ENCODE results near the gene ITPKC. TPM values are rescaled to one million over a fixed set of nuclear protein-coding genes. Genes with fewer than 3 reads are reported as not detected.

The ITPKC gene
- total and polyA plus RNA-seq, 2 of the 13 experiments (the other 11 are each of a cell fraction or from before 2014, with no cell fraction given): 6.9 to 11.2 TPM

- H2AFZ ChIP-seq (ENCODE audit: low read length): no peak overlapping the region
- H3K27me3 ChIP-seq (ENCODE audit: control insufficient read depth in 1 of 2, insufficient read depth in 2 of 2, low read length in 2 of 2): no peaks in the 10 kb centered on the region
- no peaks in the 10 kb centered on the region for H3K79me2 ChIP-seq (ENCODE audit: insufficient read depth, low read length)
- TF ChIP-seq ZNF256 (CRISPR knock-in tag; conservative IDR thresholded peaks at IDR 0.05) (no peak), ELK4 (CRISPR knock-in tag; IDR thresholded peaks at IDR 0.05; ENCODE audit: borderline replicate concordance) (no peak), NFATC3 (CRISPR knock-in tag; IDR thresholded peaks at IDR 0.05) (no peak), NCOA5 (CRISPR knock-in tag; IDR thresholded peaks at IDR 0.05) (no peak), SNAPC5 (CRISPR knock-in tag; IDR thresholded peaks at IDR 0.05; ENCODE audit: borderline replicate concordance) (no peak), TCF7 (IDR thresholded peaks at IDR 0.05; ENCODE audit: low read depth) (no peak), ZNF782 (CRISPR knock-in tag; IDR thresholded peaks at IDR 0.05; ENCODE audit: borderline replicate concordance) (no peak), ZNF709 (CRISPR knock-in tag; IDR thresholded peaks at IDR 0.05) (no peak), ZNF484 (CRISPR knock-in tag; IDR thresholded peaks at IDR 0.05; ENCODE audit: borderline replicate concordance, low read depth) (no peak), GPBP1L1 (CRISPR knock-in tag; IDR thresholded peaks at IDR 0.05) (no peak), FOSL2 (CRISPR knock-in tag; IDR thresholded peaks at IDR 0.05) (no peak), GABPB1 (CRISPR knock-in tag; IDR thresholded peaks at IDR 0.05) (no peak)
- DNase-seq (ENCODE audit: low spot score) (no peak), ATAC-seq (no peak), FAIRE-seq (no peak)
- no peaks in the 10 kb centered on the region for H3K9me3 ChIP-seq (ENCODE audit: low read length)
- no peaks in the 10 kb centered on the region for H4K20me1 ChIP-seq (ENCODE audit: insufficient read depth, low read length)
- 94% methylated on average over 7 of the region's 7 CpGs for WGBS (ENCODE audit: low lambda C conversion rate)
- H3K4me3 ChIP-seq (replicated peaks in 1 of 3; ENCODE audit: insufficient read depth in 1 of 3, low read depth in 2 of 3, low read length in 3 of 3): no peak overlapping the region
- H3K9ac ChIP-seq (ENCODE audit: insufficient read depth, low read depth, low read length): no peak overlapping the region
- ChIA-PET POLR2A (no interaction called here), CTCF (ENCODE audit: low intra/inter-chr PET ratio, low total read pairs) (no interaction called here)
- H3K36me3 ChIP-seq (replicated peaks in 1 of 2; ENCODE audit: control insufficient read depth in 1 of 2, insufficient read depth in 2 of 2, low read length in 2 of 2): peaks cover 10 to 25% of the 10 kb centered on the region in 2 experiments; a peak in 4 of 5 replicates
- in situ Hi-C loops (cut with HindIII; ENCODE audit: extremely low pct_ligation_motif_present, low pct_unique_long_range_greater_than_20kb): no loop called here
- no peak overlapping the region for H3K4me2 ChIP-seq (ENCODE audit: low read depth, low read length)
- H3K27ac ChIP-seq (ENCODE audit: extremely low read length, insufficient read depth, low read length): no peak overlapping the region
- intact Hi-C loops (cut with micrococcal nuclease; ENCODE audit: unreplicated experiment): no loop called here
- no TSS peak for BruUV-seq (replicated peaks)
- H3K4me1 ChIP-seq (ENCODE audit: insufficient read depth, low read length): peaks cover 7% of the 10 kb centered on the region; the same call in 1 of the 2 replicates
Observed at GRCh38 chr19:40705950-40706619, 10.8 kb upstream of the ITPKC start.

Measured in HepG2 (cell line).